HG03095 (cell line): ENCODE measurements around the gene ZFX.

Experiments used
- ATAC-seq: cut with Tn5 transposase; IDR thresholded peaks from one replicate; pipeline ENCODE4 v1.9.1; 2021; ENCODE audit warnings: moderate library complexity; ENCODE audit not compliant: unreplicated experiment

ZFX gene

DNA sequence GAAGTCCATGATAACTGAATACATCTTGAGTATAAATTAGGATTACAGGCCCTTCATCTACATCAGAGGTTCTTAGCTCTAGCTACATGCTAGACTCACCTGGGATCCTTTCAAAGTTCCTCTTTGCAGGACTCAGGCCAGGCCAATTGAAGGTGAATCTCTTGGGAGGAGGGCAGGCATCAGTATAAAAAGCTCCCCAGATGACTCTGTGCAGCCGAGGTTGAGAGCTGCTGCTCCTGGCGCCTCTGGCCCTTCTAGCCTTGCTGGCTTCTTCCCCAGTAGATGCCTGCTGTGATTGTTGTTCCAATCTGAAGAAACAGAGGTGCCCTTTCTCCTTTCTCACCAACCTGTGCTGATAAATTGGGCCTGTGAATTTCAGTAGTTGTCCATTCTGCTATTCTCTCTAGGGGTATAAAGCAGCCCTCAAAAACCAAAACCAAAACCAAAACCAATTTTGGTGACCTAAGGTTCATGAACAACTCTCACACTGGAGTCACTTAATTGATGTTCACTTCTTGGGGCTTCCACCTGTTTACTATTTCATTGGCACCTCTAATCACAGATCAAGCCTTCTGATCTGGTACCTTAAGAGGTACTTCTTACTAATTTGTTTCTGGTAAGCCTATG is 85.7 kb downstream of the ZFX start:
- peak; percentile 59 for ATAC-seq

DNA sequence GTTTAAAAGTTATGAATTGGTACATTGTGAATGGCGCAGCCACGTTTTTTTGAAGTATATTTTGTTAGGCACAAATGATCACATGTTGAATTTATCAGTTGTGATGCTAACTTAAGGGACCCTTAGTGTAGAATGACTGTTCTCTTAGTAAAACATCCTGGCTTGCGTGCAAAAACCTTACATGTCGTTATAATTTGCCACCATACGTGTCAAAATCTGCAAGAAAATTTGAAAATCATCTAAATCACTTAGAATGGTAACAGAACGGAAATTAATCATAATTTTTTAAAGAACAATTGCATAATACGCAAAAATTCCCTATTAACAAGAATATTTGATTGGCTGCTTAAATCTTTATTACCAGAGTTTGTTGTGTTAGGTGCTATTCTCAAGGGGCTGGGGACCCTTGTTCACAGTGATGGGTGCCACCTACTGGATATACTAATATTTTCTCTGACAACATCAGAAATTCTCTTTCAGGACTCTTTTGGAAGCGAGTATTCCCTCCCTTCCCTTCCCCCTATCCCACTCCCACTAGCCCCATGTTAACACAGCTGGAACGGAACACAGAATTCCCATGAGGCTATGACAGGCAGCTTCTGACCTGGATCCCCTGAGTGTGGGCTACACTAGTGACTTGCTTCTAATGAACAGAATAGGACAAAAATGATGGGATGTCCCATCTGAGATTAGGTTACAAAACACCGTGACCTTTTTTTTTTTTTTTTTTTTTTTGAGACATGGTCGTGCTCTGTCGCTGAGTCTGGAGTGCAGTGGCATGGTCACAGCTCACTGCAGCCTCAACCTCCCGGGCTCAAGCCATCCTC is 92.5 kb downstream of the ZFX start:
- no peak for ATAC-seq

DNA sequence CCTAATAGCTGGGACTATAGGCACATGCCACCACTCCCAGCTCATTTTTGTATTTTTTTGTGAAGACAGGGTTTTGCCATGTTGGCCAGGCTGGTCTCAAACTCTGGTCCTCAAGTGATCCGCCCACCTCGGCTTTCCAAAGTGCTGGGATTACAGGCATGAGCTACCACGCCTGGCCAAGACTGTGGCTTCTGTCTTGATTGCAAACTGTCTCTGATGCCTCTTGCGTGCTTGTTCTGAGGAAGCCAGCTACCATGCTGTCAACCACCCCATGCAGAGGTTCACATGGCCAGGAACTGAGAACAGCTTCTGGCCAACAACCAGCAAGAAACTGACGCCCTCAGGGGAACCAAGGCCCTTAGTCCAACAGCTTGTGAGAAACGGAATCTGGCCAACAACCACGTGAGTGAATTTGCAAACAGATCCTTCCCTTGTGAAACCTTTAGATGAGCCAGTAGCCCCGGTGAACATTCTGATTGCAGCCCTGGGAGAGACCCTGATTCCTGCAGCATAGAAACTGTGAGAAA is 93.2 kb downstream of the ZFX start:
- ATAC-seq: peak; percentile 93

DNA sequence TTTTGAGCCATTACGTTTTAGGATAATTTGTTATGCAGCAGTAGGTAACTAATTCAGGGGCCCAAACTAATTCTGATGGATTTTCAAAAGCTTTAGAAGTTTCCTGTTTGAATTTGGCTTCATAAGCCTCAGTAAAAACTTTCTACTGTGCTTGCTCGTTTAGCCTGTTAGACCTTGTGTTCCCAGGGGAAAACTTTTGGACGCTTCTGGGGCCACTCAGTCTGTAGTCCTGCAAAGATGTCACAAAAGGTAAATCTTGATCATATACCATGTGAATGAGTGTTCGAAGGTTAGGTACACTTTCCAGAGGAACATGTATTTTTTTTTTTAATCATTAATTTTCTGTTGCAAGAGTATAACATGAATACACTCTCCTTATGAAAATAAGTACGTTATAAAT is 93.7 kb downstream of the ZFX start:
- peak; percentile 24 for ATAC-seq

DNA sequence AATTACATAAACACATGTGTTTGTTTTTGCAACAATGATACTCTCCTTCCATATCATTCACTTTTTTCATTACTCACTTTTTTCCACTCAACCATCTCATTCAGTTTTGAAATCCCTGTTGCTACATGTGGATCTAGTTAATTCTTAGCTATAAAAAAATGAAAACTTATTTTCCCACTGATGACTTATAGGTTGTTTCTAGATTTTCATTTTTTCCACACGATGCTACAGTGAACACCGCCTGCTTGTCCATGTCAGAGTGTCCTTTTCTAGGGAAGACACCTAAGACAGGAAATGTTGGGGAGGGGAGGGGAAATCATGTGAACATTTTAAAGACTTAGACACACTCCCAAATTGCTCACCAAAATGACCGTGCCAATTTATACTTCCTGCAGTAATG is 94.2 kb downstream of the ZFX start:
- no peak for ATAC-seq

DNA sequence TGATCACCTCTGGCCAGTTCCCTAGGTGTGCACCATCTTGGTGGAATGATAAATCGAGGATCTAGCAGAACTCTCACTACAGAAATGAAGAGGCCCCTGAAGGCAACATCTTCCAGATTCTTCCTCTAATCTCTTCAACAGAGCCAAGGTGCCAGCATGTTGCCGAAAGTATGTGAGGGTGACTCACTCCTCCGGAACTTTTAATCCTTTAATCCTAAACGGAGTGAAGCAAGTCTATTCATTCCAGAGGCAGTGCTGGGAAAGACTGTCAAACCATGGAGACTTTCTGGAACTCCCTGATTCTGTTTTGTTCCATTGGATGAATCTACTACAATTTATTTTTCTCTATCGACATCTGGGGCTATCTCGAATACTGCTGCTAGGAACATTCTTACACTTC is 95.7 kb downstream of the ZFX start:
- no peak for ATAC-seq

DNA sequence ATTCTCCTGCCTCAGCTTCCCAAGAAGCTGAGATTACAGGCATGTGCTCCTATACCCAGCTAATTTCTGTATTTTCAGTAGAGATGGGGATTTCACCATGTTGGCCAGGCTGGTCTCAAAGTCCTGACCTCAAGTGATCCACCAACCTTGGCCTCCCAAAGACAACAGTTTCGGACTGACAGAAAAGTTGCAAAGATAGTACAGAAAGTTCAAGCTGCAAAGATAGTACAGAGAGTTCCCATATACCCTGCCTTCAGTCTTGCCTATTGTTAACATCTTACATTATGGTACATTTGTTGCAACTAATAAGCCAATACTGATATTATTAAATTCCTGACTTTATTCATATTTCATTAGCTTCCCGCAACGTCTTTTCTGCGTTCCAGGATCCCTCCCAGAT is 98.5 kb downstream of the ZFX start:
- ATAC-seq: no peak

DNA sequence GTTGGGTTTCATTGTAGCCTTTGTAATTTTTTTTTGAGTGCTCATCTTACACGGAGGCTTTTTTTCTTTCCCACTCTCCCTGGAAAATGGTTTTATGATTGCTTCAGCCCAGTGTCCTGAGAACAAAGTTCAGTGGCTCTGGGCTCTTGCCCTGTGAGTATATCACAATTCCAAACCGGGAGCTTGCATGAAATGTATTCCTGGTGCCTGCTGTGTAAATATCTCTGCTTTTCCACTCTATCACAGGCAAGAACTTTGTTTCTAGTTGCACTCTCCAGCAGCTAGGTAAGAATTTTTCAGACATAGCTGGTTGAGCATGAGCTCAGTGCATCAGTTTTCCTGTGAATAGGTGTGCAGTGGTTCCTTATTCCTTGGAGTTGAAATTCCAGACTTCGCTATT is 103.5 kb downstream of the ZFX start:
- no peak for ATAC-seq

DNA sequence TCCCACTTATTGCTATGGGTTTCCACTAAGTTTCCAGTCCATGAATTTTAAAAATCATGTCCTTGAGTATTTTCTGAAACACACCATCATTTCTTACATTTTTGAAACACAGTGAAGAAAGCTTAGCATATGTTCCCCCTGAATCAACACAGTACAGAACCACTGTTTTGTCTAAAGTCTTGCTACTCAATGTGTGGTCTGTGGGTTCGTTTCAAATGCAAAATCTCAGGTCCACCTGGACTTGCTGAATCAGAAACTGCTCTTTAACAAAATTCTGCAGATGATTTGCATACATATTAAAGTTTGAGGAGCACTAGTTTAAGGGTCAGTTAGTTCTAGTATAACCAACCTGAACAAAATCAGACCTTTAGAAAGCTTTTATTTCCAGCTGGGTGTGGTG is 103.9 kb downstream of the ZFX start:
- ATAC-seq: no peak

DNA sequence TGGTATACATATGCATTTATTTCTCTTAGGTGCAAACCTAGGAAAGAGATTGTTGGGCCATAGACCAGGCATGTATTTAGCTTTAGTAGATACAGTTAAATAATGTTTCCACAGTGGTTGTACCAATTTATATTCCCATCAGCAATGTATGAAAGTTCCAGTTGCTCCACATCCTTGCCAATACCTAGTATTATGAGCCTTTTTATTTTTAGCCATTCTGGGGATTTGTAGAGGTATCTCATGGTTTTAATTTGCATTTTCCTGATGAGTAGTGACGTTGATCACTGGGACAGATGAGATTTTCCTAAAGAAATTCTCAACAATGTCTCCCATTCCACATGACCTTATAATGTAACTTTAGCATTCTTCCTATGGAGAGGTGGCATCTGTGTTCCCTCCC is 107.5 kb downstream of the ZFX start:
- ATAC-seq: no peak

DNA sequence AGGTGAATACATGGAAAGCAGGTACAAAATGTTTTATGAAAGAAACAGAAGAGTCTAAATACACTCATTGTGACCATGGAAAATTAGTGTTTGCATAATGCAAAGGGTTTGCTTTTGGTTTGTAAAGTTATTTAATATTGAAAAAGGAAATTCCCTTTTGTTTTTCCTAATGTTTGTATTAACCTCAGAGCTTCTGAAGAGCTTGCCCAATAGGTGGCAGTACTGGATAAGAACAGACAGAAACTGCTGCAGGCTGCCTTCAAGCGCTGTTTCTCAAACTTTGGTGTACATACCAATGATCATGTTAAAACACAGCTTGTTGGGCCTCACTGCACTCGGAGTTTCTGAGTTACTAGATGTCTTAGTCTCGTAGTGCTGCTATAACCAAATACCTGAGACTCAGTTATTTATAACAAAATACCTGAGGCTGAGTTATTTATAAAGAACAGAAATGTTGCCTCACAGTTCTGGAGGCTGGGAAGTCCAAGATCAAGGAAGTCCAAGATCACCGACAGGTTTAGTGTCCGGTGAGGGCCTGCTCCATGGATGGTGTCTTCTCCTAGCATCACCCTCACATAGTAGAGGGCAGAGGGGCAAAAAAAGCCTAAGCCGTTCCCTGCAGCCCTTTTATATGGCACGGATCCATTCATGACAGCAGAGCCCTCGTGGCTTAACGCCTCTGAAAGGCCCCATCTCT is 110.2 kb downstream of the ZFX start:
- no peak for ATAC-seq

DNA sequence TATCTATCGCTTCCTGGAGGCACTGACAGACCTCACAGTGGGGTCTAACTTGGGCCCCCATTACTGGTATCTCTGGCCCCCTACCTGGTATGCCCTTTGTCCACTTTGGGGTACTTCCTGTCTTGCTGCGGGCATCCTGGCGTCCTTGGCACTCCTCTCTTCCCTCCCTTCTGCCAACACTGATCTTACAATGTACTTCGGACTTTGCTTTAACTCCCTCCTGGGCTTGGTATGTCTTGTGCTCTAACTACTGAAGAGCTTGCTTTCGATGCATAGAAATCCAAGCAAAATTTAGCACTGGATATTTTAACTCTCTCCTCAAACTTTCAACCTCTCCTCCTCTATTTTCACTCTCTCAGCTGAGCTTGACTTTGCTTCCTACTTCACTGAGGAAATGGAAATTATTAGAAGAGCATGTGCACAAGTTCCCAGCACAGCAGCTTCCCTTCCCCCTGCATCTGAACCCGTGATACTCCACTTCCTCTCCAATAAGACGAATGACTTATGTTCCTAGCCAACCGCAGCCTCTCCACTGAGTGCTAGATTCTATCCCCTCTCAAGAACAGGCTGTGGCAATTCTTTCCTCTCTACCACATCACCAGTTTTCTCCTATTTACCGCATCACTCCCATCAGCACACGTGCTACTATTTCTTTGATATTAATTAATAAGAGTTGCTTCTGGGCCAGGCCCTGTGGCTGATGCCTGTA is 111.5 kb downstream of the ZFX start:
- no peak for ATAC-seq

DNA sequence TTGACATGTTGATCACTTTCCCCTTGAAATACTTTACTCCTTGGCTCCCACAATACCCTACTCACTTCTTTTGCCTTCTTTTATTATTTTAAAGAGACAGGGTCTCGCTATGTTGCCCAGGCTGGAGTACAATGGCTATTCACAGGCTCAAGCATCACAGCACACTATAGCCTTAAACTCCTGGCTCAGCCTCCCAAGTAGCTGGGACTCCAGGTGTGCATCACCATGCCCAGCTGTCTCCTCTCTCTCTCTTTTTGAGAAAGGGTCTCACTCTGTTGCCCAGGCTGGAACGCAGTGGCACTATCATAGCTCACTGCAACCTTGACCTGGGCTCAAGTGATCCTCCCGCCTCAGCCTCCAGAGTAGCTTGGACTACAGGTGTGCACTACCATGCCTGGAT is 112.8 kb downstream of the ZFX start:
- no peak for ATAC-seq

DNA sequence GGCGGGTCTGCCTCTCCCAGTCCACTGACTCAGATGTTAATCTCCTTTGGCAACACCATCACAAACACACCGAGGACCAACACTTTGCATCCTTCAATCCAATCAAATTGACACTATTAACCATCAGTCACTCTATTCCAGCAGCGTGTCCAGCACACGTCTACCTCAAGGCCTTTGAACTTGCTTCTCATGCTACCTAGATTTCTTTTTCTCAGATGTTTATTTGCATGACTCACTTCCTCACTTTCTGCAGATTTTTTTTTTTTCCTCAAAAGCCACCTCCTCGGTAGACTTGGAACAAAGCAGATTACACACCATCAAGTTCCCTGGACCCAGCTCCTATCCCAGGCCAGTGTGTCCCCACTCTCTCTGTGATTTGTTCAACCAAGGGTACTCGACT is 114.9 kb downstream of the ZFX start:
- ATAC-seq: no peak
